SIG-M5 treated with dmso at 0.1 percent for 504 hours (cell line): ENCODE data around the gene ALPK3.

Experiments used
- DNase-seq: peaks from one replicate; lab custom pipeline; 2025; ENCODE audit not compliant: unreplicated experiment; lab: John Stamatoyannopoulos, UW

Gene ALPK3, protein sequence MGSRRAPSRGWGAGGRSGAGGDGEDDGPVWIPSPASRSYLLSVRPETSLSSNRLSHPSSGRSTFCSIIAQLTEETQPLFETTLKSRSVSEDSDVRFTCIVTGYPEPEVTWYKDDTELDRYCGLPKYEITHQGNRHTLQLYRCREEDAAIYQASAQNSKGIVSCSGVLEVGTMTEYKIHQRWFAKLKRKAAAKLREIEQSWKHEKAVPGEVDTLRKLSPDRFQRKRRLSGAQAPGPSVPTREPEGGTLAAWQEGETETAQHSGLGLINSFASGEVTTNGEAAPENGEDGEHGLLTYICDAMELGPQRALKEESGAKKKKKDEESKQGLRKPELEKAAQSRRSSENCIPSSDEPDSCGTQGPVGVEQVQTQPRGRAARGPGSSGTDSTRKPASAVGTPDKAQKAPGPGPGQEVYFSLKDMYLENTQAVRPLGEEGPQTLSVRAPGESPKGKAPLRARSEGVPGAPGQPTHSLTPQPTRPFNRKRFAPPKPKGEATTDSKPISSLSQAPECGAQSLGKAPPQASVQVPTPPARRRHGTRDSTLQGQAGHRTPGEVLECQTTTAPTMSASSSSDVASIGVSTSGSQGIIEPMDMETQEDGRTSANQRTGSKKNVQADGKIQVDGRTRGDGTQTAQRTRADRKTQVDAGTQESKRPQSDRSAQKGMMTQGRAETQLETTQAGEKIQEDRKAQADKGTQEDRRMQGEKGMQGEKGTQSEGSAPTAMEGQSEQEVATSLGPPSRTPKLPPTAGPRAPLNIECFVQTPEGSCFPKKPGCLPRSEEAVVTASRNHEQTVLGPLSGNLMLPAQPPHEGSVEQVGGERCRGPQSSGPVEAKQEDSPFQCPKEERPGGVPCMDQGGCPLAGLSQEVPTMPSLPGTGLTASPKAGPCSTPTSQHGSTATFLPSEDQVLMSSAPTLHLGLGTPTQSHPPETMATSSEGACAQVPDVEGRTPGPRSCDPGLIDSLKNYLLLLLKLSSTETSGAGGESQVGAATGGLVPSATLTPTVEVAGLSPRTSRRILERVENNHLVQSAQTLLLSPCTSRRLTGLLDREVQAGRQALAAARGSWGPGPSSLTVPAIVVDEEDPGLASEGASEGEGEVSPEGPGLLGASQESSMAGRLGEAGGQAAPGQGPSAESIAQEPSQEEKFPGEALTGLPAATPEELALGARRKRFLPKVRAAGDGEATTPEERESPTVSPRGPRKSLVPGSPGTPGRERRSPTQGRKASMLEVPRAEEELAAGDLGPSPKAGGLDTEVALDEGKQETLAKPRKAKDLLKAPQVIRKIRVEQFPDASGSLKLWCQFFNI (N-terminal part only)

GRCh38 chr15:84816694-84817465 is at the start of gene ALPK3:
ALPK3 (plus strand) TSS chr15:84817356; CDS start chr15:84817453, 97 bp downstream.
- DNase-seq: no peak

DNA sequence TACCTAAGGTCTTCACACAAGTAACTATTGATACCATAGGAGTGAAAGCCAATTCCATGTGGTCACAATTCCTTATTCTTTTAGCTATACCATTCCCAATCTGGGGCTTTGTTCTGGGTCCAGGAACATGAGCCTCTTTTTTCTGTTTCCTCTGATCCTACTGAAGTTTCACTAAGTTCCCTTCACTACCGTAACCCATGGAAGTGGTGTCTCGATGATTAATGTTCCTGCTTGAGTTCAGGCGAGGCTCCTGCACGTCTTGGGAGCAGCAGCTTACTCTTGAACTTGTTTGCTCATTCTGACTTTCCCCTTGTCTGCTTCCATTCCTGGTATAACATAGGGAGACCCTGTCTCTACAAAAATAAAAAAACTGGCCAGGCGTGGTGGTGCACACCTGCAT is 45.1 kb upstream of the ALPK3 start:
- DNase-seq: no peak

DNA sequence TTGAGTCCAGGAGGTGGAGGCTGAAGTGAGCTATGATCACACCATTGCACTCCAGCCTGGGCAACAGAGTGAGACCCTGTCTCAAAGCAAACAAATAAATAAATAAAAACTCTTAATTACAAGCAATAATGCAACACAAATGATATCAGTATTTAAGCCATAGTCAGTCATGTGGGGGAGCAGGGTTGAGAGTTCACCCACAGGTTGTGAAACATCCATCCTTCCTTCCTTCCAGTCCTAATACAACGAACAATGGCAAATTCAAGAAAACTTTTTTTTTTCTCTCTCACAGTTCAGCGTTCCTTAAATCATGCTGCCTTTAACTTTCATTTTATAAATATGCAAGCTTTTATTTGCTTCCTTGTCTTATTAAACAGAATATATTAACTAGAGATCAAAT is 44.7 kb upstream of the ALPK3 start:
- peak; percentile 27 for DNase-seq

DNA sequence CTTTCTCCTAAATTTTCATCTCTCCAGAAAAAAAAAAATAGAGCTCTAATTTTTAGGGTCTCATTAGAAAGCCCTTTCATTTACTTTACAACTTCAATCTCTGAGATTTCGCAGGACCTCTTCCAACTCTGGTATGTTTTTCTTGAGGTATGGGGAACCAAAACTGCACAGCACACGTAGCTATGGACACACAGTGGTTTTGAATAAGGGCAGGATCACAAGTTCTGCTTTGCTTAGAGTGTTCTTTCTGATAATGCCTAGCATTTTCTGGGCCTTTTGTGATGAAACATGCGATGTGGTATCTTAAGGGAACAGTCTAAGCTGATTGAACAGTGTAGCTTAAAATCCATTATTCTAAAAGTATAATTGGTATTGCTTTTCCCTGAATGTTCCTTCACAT is 43.4 kb upstream of the ALPK3 start:
- peak; percentile 65 for DNase-seq

DNA sequence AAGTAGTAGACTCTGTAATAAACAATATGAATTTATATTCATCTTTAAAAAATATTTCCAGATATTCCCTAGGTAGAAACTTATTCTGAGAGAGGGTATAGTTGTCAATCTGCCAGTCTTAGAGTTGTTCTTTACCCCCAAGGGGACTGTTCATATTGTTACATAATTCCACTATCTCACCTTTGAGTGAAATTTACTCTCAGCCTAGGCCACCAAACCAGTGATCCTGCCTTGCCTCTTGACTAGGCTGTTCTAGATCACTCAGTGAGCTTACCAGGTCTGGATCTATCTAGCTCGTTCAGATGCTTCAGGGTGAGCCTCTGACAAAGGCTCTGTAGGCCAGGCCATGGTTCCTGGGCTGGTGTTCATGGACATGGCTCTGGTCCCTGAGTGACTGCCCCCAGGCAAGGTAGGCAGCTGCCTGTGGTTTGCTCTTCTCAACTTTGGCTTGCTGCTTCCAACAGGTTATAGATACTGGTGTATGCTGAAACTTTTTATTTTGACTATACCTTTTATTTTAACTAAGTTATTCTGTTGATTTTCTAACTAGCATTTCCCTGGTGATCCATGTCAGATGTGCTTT is 41.2 kb upstream of the ALPK3 start:
- DNase-seq: no peak

- DNase-seq: no peak
Measured at GRCh38 chr15:84778194-84778593, 39.0 kb upstream of the ALPK3 start.

DNA sequence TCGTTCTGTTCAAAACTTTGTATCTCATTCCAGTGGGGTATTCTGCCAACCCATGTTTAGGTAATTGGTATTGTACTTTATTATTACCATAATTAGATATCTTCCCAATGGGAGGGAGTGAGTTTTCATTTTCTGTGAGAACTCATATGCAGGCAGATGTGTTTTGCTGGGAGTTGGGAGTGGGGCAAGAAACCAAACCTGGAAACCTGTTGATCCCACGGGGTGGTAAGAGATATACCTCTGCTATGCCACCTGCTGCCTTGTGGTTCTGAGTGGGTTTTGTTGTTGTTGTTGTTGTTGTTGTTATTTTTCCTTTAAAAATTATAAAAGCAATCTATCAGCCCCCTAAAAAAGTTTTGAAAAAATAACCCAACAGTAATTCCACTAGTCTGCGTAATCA is 36.7 kb upstream of the ALPK3 start:
- no peak for DNase-seq

DNA sequence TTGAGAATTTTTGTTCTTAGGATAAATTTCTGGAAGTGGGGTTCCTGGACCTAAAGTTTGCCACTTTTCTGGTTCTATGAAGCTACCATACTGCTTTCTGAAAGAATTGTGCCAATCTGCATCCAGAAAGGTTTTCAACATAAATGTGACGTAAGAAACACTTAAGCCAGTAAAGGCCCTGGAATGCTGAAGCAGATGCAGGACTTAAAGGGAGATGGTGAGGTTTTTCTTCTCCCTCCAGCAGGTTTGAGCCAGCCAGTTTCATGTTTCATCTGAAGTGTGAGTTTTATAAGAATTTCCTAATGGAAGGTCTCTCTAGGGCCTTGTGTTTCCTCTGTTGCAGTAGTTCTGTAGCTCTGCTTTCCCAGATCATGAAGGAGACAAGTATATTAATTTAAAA is 35.7 kb upstream of the ALPK3 start:
- DNase-seq: no peak

GRCh38 chr15:84782346-84782745 is 34.8 kb upstream of the ALPK3 start:
- no peak for DNase-seq

GRCh38 chr15:84783493-84784251 is 33.5 kb upstream of the ALPK3 start:
- DNase-seq: no peak

DNA sequence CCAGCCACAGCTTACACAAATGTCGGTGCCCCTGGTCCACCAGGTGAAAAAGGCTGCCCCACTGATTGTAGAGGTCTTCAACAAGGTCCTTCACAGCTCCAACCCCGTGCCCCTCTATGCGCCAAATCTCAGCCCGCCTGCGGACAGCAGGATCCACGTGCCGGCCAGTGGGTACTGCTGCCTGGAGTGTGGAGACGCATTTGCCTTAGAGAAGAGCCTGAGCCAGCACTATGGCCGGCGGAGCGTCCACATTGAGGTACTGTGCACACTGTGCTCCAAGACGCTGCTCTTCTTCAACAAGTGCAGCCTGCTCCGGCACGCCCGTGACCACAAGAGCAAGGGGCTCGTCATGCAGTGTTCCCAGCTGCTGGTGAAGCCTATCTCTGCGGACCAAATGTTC is 32.9 kb upstream of the ALPK3 start:
- no peak for DNase-seq

DNA sequence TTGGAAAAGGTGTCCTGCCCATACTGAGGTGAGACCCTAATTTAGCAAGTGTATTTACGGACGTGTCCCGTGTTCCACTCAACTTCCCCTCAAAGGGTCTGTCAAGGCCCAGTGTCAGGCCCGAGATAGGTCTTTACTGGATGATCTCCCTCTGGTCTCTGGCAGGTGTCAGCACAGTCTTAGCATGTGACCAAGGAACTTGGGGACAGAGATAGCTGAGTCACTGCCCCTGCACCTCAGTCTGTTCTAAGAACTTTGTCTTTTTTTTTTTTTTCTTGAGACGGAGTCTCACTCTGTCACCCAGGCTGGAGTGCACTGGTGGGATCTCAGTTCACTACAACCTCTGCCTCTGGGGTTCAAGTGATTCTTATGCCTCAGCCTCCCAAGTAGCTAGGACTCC is 32.1 kb upstream of the ALPK3 start:
- DNase-seq: no peak

GRCh38 chr15:84788500-84788899 is 28.7 kb upstream of the ALPK3 start:
- no peak for DNase-seq

DNA sequence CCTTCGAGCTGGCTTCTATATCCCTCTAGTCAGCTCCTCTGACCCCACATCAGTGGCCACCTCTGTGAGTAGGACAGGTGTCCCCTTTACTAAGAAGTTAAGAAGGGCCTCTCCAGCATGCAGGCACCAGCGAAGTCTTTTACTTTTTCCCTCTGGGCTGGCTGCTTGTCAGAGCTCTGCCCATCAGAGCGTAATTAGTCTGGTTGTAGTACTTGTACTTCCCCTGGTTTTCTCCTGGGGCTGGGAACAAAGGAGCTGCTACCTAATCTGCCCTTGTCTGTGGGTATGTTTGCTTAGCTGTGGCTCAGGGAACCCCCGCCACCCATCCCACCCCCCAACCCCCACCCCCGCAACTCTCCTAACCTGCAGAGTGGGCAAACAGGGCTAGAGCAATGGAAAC is 27.4 kb upstream of the ALPK3 start:
- no peak for DNase-seq

DNA sequence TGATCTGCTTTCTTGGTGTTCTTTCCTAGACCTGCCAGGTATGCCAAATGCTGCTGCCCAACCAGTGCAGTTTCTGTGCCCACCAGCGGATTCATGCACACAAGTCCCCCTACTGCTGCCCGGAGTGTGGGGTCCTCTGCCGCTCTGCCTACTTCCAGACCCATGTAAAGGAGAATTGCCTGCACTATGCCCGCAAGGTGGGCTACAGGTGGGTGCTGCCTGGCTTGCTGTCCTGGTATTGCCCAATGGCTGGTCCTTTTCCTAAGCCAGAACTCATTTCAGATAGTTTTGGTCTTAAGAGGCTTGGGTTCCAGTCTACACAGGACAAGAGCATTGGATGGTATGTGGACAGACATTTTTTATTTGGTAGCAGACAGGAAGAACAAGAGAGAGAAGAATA is 26.5 kb upstream of the ALPK3 start:
- DNase-seq: no peak

DNA sequence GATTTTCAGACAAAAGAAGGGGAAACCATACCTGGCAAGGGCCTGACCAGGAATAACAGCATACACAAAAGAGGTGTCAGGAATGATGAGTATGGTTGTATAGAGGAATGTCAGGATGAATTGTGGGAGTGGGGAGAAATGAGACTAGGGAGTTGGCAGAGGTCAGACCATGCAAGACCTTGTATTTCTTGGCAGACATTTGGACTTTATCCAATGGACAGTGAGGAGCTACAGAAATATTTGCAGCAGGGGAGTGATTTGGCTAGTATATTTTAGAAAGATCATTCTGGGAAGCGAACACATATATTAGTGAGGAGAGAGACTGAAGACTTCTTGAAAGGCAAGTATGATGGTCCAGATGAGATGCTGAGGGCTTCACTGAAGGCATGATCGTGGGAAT is 25.4 kb upstream of the ALPK3 start:
- DNase-seq: no peak

GRCh38 chr15:84793431-84794161 is 23.6 kb upstream of the ALPK3 start:
- no peak for DNase-seq

GRCh38 chr15:84794162-84794547 is 23.0 kb upstream of the ALPK3 start:
- DNase-seq: no peak

GRCh38 chr15:84795186-84795585 is 22.0 kb upstream of the ALPK3 start:
- DNase-seq: no peak
